Measurements from ENCODE around the gene CSNK1A1.

Gene CSNK1A1

DNA sequence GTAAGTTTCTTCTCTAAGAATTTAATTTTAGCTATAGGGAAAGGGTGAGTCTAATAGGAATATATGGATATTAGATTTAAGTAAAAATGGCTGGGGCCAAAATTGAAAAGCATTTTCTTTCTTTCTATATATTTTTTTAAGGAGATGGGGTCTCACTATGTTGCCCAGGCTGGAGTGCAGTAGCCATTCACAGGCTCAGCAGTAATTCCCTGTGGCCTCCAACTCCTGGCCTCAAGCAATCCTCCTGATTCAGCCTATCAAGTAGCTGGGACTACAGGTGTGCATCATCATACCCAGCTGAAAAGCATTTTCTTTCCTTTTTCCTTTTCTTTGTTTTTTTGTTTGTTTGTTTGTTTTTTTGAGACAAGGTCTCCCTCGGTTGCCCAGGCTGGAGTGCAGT is 41.1 kb downstream of the CSNK1A1 start (continued):
- TF ChIP-seq, protein P1, sequence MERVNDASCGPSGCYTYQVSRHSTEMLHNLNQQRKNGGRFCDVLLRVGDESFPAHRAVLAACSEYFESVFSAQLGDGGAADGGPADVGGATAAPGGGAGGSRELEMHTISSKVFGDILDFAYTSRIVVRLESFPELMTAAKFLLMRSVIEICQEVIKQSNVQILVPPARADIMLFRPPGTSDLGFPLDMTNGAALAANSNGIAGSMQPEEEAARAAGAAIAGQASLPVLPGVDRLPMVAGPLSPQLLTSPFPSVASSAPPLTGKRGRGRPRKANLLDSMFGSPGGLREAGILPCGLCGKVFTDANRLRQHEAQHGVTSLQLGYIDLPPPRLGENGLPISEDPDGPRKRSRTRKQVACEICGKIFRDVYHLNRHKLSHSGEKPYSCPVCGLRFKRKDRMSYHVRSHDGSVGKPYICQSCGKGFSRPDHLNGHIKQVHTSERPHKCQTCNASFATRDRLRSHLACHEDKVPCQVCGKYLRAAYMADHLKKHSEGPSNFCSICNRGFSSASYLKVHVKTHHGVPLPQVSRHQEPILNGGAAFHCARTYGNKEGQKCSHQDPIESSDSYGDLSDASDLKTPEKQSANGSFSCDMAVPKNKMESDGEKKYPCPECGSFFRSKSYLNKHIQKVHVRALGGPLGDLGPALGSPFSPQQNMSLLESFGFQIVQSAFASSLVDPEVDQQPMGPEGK (CRISPR knock-in tag; IDR thresholded peaks at IDR 0.05; ENCODE audit: borderline replicate concordance) = no peak
- TF ChIP-seq OSR1 (CRISPR knock-in tag; IDR thresholded peaks at IDR 0.05) (no peak), TOX (CRISPR knock-in tag; IDR thresholded peaks at IDR 0.05; ENCODE audit: borderline replicate concordance) (no peak), BACH2 (CRISPR knock-in tag; IDR thresholded peaks at IDR 0.05; ENCODE audit: borderline replicate concordance) (no peak)

DNA sequence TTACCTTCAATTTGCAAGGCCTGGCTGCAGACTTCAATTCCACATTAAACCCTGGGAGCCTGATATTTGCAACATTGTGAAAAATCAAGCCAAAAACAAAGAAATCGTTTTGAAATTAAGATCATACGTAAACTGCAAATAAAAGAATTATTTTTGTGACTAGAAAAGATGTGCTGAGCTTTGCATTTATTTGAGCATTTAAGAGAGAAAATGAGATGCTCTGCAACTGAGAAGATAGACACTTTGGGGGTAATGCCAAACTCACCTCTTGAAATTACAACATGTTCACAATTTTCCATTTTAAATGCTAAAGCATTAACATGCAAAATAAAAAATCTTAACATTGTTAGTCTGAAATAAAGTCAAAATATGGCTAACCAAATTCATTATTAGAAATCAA is 46.6 kb downstream of the CSNK1A1 start:
- TF ChIP-seq ZC3H10 (CRISPR knock-in tag; IDR thresholded peaks at IDR 0.05) = no peak
- TF ChIP-seq, protein P1 (CRISPR knock-in tag; IDR thresholded peaks at IDR 0.05; ENCODE audit: borderline replicate concordance) = no peak
- no peak for TF ChIP-seq PPARA (CRISPR knock-in tag; IDR thresholded peaks at IDR 0.05; ENCODE audit: borderline replicate concordance)
- TF ChIP-seq ZNF70 (CRISPR knock-in tag; IDR thresholded peaks at IDR 0.05) = no peak
- TF ChIP-seq RARB (CRISPR knock-in tag; IDR thresholded peaks at IDR 0.05) = no peak
- TF ChIP-seq OSR1 (CRISPR knock-in tag; IDR thresholded peaks at IDR 0.05) = no peak
- no peak for TF ChIP-seq ZFP30 (CRISPR knock-in tag; IDR thresholded peaks at IDR 0.05)
- no peak for TF ChIP-seq ISL1 (CRISPR knock-in tag; IDR thresholded peaks at IDR 0.05)
- no peak for TF ChIP-seq ZNF565 (CRISPR knock-in tag; conservative IDR thresholded peaks at IDR 0.05; ENCODE audit: low read depth)
- TF ChIP-seq, protein P2, sequence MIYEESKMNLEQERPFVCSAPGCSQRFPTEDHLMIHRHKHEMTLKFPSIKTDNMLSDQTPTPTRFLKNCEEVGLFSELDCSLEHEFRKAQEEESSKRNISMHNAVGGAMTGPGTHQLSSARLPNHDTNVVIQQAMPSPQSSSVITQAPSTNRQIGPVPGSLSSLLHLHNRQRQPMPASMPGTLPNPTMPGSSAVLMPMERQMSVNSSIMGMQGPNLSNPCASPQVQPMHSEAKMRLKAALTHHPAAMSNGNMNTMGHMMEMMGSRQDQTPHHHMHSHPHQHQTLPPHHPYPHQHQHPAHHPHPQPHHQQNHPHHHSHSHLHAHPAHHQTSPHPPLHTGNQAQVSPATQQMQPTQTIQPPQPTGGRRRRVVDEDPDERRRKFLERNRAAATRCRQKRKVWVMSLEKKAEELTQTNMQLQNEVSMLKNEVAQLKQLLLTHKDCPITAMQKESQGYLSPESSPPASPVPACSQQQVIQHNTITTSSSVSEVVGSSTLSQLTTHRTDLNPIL (CRISPR knock-in tag; IDR thresholded peaks at IDR 0.05; ENCODE audit: low read depth) = no peak
- no peak for TF ChIP-seq CSDC2 (CRISPR knock-in tag; IDR thresholded peaks at IDR 0.05)
- no peak for TF ChIP-seq ZFP3 (CRISPR knock-in tag; IDR thresholded peaks at IDR 0.05)
- TF ChIP-seq TOX (CRISPR knock-in tag; IDR thresholded peaks at IDR 0.05; ENCODE audit: borderline replicate concordance) = no peak
- no peak for TF ChIP-seq GLIS3 (CRISPR knock-in tag; IDR thresholded peaks at IDR 0.05)
- TF ChIP-seq, protein P3, sequence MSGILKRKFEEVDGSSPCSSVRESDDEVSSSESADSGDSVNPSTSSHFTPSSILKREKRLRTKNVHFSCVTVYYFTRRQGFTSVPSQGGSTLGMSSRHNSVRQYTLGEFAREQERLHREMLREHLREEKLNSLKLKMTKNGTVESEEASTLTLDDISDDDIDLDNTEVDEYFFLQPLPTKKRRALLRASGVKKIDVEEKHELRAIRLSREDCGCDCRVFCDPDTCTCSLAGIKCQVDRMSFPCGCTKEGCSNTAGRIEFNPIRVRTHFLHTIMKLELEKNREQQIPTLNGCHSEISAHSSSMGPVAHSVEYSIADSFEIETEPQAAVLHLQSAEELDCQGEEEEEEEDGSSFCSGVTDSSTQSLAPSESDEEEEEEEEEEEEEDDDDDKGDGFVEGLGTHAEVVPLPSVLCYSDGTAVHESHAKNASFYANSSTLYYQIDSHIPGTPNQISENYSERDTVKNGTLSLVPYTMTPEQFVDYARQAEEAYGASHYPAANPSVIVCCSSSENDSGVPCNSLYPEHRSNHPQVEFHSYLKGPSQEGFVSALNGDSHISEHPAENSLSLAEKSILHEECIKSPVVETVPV (CRISPR knock-in tag; IDR thresholded peaks at IDR 0.05) = no peak
- no peak for TF ChIP-seq TCF4 (CRISPR knock-in tag; IDR thresholded peaks at IDR 0.05; ENCODE audit: borderline replicate concordance)
- no peak for TF ChIP-seq TSHZ2 (CRISPR knock-in tag; IDR thresholded peaks at IDR 0.05)
- no peak for TF ChIP-seq ESRRG (CRISPR knock-in tag; IDR thresholded peaks at IDR 0.05)
- no peak for TF ChIP-seq ARNTL (CRISPR knock-in tag; IDR thresholded peaks at IDR 0.05; ENCODE audit: borderline replicate concordance, low read depth)
- TF ChIP-seq POU6F1 (CRISPR knock-in tag; IDR thresholded peaks at IDR 0.05; ENCODE audit: borderline replicate concordance, low read depth) = no peak
- no peak for ATAC-seq
